Ishikawa (cell line): ENCODE measurements around the gene DIRAS3.

ENCODE experiments used
- CEBPB ChIP-seq: IDR thresholded peaks from 2 replicates; pipeline ENCODE4 v1.6.1; 2012
- CREB1 ChIP-seq: IDR thresholded peaks from 2 replicates; pipeline ENCODE4 v1.6.1; 2012; ENCODE audit warnings: low read depth
- EGR1 ChIP-seq: IDR thresholded peaks from 2 replicates; pipeline ENCODE4 v1.6.1; 2012
- EP300 ChIP-seq: IDR thresholded peaks from 2 replicates; pipeline ENCODE4 v1.6.1; 2012; ENCODE audit warnings: borderline replicate concordance
- FOXM1 ChIP-seq: IDR thresholded peaks from 2 replicates; pipeline ENCODE4 v1.6.1; 2012; ENCODE audit warnings: low read depth, borderline replicate concordance
- NFIC ChIP-seq: IDR thresholded peaks from 2 replicates; pipeline ENCODE4 v1.6.1; 2012
- RAD21 ChIP-seq: IDR thresholded peaks from 2 replicates; pipeline ENCODE4 v1.6.1; 2012; ENCODE audit warnings: low read depth
- TAF1 ChIP-seq: IDR thresholded peaks from 2 replicates; pipeline ENCODE4 v1.6.1; 2012; ENCODE audit warnings: low read depth, mild to moderate bottlenecking
- TCF12 ChIP-seq: IDR thresholded peaks from 2 replicates; pipeline ENCODE4 v1.6.1; 2012; ENCODE audit warnings: low read depth
- TEAD4 ChIP-seq: IDR thresholded peaks from 2 replicates; pipeline ENCODE4 v1.6.1; 2012
- YY1 ChIP-seq: IDR thresholded peaks from 2 replicates; pipeline ENCODE4 v1.6.1; 2012; ENCODE audit warnings: low read depth
- ZBTB7A ChIP-seq: IDR thresholded peaks from 2 replicates; pipeline ENCODE4 v1.6.1; 2012; ENCODE audit warnings: low read depth
- TF ChIP-seq, protein P1 (sequence below): IDR thresholded peaks from 2 replicates; pipeline ENCODE4 v1.6.1; 2012; ENCODE audit warnings: low read depth, mild to moderate bottlenecking
- TF ChIP-seq, protein P2 (sequence below): IDR thresholded peaks from 2 replicates; pipeline ENCODE4 v1.6.1; 2012
- TF ChIP-seq, protein P3 (sequence below): IDR thresholded peaks from 2 replicates; pipeline ENCODE4 v1.6.1; 2012

DIRAS3 gene

DNA sequence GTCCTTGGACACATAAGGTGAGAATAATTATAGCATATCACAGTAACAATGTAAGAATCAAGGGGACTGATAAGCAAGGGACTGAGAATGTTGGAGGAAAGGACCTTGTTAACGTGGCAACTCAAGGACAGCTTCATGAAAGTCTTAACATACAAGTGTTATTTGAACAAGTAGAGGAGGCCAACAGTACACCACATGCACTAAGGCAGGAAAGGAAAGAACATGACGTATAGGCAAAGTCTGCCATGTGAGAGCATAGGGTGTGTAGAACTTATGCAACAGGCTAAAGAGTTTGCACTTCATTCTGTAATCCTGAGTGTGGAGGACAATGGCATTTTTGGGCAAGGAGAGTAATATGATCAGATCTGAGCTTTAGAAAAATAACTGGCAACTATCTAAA, 33.3 kb upstream of the DIRAS3 start:
- TF ChIP-seq, protein P1, sequence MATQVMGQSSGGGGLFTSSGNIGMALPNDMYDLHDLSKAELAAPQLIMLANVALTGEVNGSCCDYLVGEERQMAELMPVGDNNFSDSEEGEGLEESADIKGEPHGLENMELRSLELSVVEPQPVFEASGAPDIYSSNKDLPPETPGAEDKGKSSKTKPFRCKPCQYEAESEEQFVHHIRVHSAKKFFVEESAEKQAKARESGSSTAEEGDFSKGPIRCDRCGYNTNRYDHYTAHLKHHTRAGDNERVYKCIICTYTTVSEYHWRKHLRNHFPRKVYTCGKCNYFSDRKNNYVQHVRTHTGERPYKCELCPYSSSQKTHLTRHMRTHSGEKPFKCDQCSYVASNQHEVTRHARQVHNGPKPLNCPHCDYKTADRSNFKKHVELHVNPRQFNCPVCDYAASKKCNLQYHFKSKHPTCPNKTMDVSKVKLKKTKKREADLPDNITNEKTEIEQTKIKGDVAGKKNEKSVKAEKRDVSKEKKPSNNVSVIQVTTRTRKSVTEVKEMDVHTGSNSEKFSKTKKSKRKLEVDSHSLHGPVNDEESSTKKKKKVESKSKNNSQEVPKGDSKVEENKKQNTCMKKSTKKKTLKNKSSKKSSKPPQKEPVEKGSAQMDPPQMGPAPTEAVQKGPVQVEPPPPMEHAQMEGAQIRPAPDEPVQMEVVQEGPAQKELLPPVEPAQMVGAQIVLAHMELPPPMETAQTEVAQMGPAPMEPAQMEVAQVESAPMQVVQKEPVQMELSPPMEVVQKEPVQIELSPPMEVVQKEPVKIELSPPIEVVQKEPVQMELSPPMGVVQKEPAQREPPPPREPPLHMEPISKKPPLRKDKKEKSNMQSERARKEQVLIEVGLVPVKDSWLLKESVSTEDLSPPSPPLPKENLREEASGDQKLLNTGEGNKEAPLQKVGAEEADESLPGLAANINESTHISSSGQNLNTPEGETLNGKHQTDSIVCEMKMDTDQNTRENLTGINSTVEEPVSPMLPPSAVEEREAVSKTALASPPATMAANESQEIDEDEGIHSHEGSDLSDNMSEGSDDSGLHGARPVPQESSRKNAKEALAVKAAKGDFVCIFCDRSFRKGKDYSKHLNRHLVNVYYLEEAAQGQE: no peak
- TF ChIP-seq CEBPB (no peak), YY1 (no peak), ZBTB7A (no peak), EGR1 (no peak), CREB1 (no peak), EP300 (no peak), FOXM1 (no peak), RAD21 (no peak), NFIC (no peak), TAF1 (no peak), TCF12 (no peak), TEAD4 (no peak)
- TF ChIP-seq, protein P2, sequence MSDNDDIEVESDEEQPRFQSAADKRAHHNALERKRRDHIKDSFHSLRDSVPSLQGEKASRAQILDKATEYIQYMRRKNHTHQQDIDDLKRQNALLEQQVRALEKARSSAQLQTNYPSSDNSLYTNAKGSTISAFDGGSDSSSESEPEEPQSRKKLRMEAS: no peak
- TF ChIP-seq, protein P3, sequence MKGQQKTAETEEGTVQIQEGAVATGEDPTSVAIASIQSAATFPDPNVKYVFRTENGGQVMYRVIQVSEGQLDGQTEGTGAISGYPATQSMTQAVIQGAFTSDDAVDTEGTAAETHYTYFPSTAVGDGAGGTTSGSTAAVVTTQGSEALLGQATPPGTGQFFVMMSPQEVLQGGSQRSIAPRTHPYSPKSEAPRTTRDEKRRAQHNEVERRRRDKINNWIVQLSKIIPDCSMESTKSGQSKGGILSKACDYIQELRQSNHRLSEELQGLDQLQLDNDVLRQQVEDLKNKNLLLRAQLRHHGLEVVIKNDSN: no peak

DNA sequence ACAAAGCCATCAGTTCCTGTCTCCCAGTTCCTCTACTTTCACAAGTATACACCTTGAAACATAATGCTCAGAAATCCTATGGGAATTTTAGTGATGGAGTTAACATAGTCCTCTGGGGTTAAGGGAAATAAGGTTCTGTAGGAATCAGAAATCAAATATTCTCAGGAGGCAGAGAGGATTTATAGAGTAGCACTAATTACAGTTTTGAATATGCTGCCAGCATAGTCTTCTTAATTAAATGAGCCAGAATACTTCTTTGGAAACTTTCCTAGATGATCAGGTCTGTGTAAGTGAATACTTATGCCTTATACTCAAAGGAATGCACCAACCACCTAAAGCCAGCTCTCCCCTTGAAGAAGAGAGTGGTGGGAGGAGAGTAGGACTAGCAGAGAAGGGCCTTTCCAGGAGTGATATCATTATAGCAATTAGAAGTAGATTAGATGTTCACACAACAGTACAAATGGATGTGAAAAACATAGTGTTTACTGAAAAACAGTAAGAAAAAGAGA, 31.4 kb upstream of the DIRAS3 start:
- TF ChIP-seq, protein P1: no peak
- TF ChIP-seq TCF12 (no peak), CEBPB (no peak), FOXM1 (no peak), RAD21 (no peak), NFIC (no peak), TEAD4 (no peak), EP300 (no peak), YY1 (no peak), TAF1 (no peak)
- TF ChIP-seq, protein P2: no peak

DNA sequence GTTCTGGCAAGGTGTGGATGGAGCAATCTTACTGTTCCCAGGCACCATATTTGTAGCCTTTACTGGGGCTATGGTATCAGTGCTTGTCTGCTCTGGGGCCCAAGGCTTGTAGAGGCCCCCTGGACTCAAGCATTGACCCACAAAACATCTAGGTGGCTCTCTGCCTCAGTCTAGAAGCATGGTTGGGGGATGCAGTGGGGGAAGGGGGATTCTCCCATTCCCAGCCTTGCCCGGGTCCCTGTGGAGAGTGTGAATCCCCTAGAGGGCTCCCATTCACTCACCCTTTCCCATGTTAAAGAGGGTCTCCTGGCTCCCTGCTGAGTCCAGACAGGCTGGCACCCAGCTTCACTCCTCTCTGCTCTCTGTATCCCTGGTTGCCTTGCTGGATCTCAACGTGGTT, 28.2 kb upstream of the DIRAS3 start:
- no peak for TF ChIP-seq TCF12
- no peak for TF ChIP-seq CEBPB
- TF ChIP-seq, protein P2: no peak
- TF ChIP-seq, protein P1: no peak
- TF ChIP-seq, protein P3: no peak
- no peak for TF ChIP-seq FOXM1
- TF ChIP-seq YY1: no peak
- TF ChIP-seq ZBTB7A: no peak
- no peak for TF ChIP-seq TAF1
- TF ChIP-seq TEAD4: no peak
- TF ChIP-seq EP300: no peak
- no peak for TF ChIP-seq CREB1
- no peak for TF ChIP-seq NFIC
- TF ChIP-seq RAD21: no peak
- no peak for TF ChIP-seq EGR1

DNA sequence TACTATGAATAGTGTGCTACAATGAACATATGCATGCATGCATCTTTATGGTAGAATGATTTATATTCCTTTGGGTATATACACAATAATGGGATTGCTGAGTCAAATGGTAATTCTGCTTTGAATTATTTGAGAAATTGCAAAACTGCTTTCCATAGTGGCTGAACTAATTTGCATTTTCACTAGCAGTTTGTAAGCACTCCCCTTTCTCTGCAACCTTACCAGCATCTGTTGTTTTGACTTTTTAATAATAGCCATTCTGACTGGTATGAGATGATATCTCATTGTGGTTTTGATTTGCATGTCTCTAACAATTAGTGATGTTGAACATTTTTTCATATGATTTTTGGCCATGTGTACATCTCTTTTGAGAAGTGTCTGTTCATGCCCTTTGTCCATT, 24.0 kb upstream of the DIRAS3 start:
- TF ChIP-seq TEAD4 (no peak), TCF12 (no peak), TAF1 (no peak), FOXM1 (no peak)
- TF ChIP-seq, protein P1: no peak
